ENCODE measurements around the gene NEMF.
A peak's percentile ranks its signal among the peaks of the same experiment; 100 is the strongest.
"Not testable (repeated sequence)": the region's sequence is repeated elsewhere in the genome, so short reads cannot be mapped to it uniquely, and the experiment has no call there.

The NEMF gene

GRCh38 chr14:49873548-49873947 is 21.0 kb upstream of the NEMF start:
- H3K36me3 ChIP-seq (ENCODE audit: control insufficient read depth in 1 of 2, insufficient read depth in 2 of 2, low read length in 2 of 2); H3K4me3 ChIP-seq (ENCODE audit: low read depth in 1 of 2, low read length in 2 of 2); H3K4me1 ChIP-seq (ENCODE audit: control insufficient read depth in 1 of 2, insufficient read depth in 2 of 2, low read length in 2 of 2); H3K9me3 ChIP-seq (ENCODE audit: control insufficient read depth in 1 of 2, low read length in 2 of 2); H3K27me3 ChIP-seq (ENCODE audit: low read depth, low read length); H3K27ac ChIP-seq (ENCODE audit: low read length): not testable (repeated sequence)

DNA sequence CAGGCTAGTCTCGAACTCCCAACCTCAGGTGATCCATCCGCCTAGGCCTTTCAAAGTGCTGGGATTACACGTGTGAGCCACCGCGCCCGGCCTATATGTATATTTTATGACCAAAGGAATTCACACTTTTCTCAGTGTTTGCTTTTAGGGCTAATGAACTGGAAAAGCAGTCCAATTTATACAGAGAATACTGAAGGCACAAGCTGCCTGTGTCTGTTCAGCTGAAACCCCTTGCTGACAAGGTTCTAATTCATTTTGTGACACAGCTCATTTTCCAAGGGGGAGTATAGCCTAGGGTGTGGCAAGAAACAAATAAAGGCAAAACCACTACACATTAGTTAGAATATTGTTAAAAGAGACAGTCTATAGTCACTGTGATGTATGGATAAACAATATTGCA is 18.3 kb upstream of the NEMF start:
- no peak overlapping the region for H3K27ac ChIP-seq (ENCODE audit: low read length)
- H3K9me3 ChIP-seq (ENCODE audit: control insufficient read depth in 1 of 2, low read length in 2 of 2) = no peaks in the 10 kb centered on the region
- H3K4me3 ChIP-seq (ENCODE audit: low read depth in 1 of 2, low read length in 2 of 2) = no peak overlapping the region
- no peaks in the 10 kb centered on the region for H3K36me3 ChIP-seq (ENCODE audit: control insufficient read depth in 1 of 2, insufficient read depth in 2 of 2, low read length in 2 of 2)
- no peaks in the 10 kb centered on the region for H3K27me3 ChIP-seq (ENCODE audit: low read depth, low read length)
- H3K4me1 ChIP-seq (ENCODE audit: control insufficient read depth in 1 of 2, insufficient read depth in 2 of 2, low read length in 2 of 2) = peaks cover 0 to 4% of the 10 kb centered on the region in 2 donors

DNA sequence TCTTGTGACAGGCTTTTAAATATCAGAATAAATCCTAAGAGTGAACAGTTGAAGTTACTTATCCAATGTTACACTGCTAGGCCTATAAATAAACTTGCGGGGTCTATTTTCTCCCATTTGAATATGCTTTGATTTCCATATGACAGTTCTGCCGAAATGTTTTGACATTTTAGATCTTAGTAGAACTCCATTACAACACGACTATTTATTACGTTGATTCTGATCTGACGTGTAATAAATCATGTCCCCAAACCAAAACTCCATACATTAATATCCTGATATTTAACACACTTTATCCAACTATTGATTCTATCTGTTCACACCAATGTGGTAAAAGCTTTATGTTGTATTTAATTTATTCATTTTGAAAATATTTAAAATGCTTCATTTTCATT is 16.1 kb upstream of the NEMF start:
- Histone ChIP-seq H3K36me3 (ENCODE audit: control insufficient read depth in 1 of 2, insufficient read depth in 2 of 2, low read length in 2 of 2) (no peaks in the 10 kb centered on the region), H3K4me1 (ENCODE audit: control insufficient read depth in 1 of 2, insufficient read depth in 2 of 2, low read length in 2 of 2) (peaks cover 0 to 10% of the 10 kb centered on the region in 2 donors), H3K27ac (ENCODE audit: low read length) (peak overlapping the region; percentile 97), H3K4me3 (ENCODE audit: low read depth in 1 of 2, low read length in 2 of 2) (peak overlapping the region; percentile 59 to 82), H3K27me3 (ENCODE audit: low read depth, low read length) (no peaks in the 10 kb centered on the region), H3K9me3 (ENCODE audit: control insufficient read depth in 1 of 2, low read length in 2 of 2) (no peaks in the 10 kb centered on the region)

DNA sequence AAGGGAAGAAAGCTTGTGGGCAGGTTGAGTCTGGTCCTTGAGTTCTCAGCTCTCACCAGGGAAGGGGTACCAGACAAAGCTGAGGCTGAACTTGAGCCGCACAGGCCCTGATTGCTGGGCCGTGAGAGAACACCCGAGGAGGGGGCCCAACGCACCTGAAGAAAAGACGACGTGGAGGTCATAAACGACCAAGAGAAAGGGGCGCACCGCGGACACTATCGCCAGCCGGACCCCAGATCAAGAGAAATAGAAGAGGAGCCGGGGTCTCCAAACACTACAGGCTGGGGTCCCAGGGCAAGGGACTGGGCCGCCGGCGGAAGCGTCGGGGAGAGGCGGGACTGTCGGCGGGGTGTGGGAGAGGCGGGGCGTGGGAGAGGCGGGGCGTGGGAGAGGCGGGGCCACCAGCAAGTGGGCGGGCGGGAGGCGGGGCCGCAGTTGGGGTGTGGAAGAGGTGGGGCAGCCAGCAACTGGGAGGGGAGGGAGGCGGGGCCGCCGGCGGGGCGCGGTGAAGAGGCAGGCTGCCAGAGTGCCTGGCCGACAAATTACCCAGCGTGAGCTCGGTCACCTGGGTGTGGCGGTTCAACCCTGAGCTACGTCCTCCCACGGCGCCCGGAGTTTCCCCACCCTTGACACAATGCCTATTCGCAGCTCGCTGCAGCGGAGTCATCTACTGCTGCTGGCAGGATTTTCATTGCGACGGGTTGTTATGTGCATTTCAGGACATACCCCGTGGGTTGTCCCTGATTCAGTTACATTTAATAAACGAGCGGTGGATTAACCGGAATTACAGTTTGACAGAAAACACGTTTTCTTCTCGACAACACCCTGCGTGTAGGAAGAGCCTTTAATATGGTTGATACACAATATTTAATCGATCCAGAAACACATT is 15.5 kb upstream of the NEMF start:
- H3K9me3 ChIP-seq (ENCODE audit: control insufficient read depth in 1 of 2, low read length in 2 of 2) = no peaks in the 10 kb centered on the region
- peaks cover 0 to 3% of the 10 kb centered on the region in 2 donors for H3K36me3 ChIP-seq (ENCODE audit: control insufficient read depth in 1 of 2, insufficient read depth in 2 of 2, low read length in 2 of 2)
- H3K4me1 ChIP-seq (ENCODE audit: control insufficient read depth in 1 of 2, insufficient read depth in 2 of 2, low read length in 2 of 2) = peaks cover 0 to 10% of the 10 kb centered on the region in 2 donors
- H3K27me3 ChIP-seq (ENCODE audit: low read depth, low read length) = no peaks in the 10 kb centered on the region
- H3K27ac ChIP-seq (ENCODE audit: low read length) = peak overlapping the region; percentile 99
- peak overlapping the region; percentile 59 to 82 for H3K4me3 ChIP-seq (ENCODE audit: low read depth in 1 of 2, low read length in 2 of 2)

DNA sequence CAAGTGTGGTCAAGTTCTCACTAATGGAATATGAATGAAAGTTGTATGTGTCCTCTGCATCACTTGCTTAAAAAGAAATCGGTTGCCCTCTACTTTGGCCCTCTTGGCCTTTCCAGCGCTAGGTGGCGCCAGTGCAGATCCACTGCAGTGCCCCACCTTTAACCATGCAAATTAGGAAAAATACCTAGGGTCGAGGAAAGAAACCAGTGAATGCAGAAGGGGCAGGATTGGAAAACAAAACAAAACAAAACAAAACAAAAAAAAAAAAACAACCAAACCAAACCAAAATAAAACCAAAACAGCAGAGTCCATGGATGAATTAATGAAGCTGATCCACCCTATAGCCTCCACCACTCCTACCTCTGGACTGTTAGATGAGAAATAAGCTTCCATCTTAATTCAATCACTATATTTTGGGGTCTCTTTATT is 12.9 kb upstream of the NEMF start:
- Histone ChIP-seq H3K4me1 (ENCODE audit: control insufficient read depth in 1 of 2, insufficient read depth in 2 of 2, low read length in 2 of 2) (peaks cover 4 to 10% of the 10 kb centered on the region in 2 donors), H3K36me3 (ENCODE audit: control insufficient read depth in 1 of 2, insufficient read depth in 2 of 2, low read length in 2 of 2) (peaks cover 0 to 13% of the 10 kb centered on the region in 2 donors), H3K27ac (ENCODE audit: low read length) (no peak overlapping the region), H3K9me3 (ENCODE audit: control insufficient read depth in 1 of 2, low read length in 2 of 2) (no peaks in the 10 kb centered on the region), H3K4me3 (ENCODE audit: low read depth in 1 of 2, low read length in 2 of 2) (no peak overlapping the region), H3K27me3 (ENCODE audit: low read depth, low read length) (no peaks in the 10 kb centered on the region)

- no peaks in the 10 kb centered on the region for H3K27me3 ChIP-seq (ENCODE audit: low read depth, low read length)
- peaks cover 4 to 8% of the 10 kb centered on the region in 2 donors for H3K4me1 ChIP-seq (ENCODE audit: control insufficient read depth in 1 of 2, insufficient read depth in 2 of 2, low read length in 2 of 2)
- peaks cover 0 to 13% of the 10 kb centered on the region in 2 donors for H3K36me3 ChIP-seq (ENCODE audit: control insufficient read depth in 1 of 2, insufficient read depth in 2 of 2, low read length in 2 of 2)
- H3K4me3 ChIP-seq (ENCODE audit: low read depth in 1 of 2, low read length in 2 of 2) = peak overlapping the region; percentile 77 to 86
- peak overlapping the region; percentile 98 for H3K27ac ChIP-seq (ENCODE audit: low read length)
- no peaks in the 10 kb centered on the region for H3K9me3 ChIP-seq (ENCODE audit: control insufficient read depth in 1 of 2, low read length in 2 of 2)
Observed at GRCh38 chr14:49863487-49864281, 11.1 kb upstream of the NEMF start.

DNA sequence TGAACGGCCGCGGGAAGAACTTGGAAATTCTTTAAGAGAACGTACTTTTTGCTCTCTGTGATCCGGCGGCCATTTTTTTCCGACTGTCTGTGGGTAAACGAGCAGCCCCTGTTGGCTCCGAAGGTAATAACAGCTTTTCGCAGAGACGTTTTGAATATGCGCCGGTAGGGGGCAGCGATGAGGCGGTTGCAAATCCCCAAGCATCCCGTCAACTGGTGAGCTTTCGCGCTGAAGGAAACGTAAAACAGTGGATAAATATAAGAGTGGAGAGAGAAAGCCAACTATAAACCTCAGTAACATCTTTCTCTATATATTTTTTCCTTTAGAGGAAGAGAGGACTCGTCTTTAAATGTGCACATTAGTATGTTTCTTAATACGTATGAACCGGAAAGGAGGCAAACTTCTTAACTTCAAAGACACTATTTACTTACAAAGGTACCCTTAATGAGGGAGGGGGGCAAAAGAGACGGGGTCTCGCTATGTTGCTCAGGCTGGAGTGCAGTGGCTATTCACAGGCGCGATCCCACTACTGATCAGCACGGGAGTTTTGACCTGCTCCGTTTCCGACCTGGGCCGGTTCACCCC is 9.6 kb upstream of the NEMF start:
- Histone ChIP-seq H3K27me3 (ENCODE audit: low read depth, low read length) (no peaks in the 10 kb centered on the region), H3K9me3 (ENCODE audit: control insufficient read depth in 1 of 2, low read length in 2 of 2) (no peaks in the 10 kb centered on the region), H3K27ac (ENCODE audit: low read length) (peak overlapping the region; percentile 100), H3K4me3 (ENCODE audit: low read depth in 1 of 2, low read length in 2 of 2) (peak overlapping the region; percentile 77 to 91), H3K36me3 (ENCODE audit: control insufficient read depth in 1 of 2, insufficient read depth in 2 of 2, low read length in 2 of 2) (peaks cover 0 to 13% of the 10 kb centered on the region in 2 donors), H3K4me1 (ENCODE audit: control insufficient read depth in 1 of 2, insufficient read depth in 2 of 2, low read length in 2 of 2) (peaks cover 4 to 5% of the 10 kb centered on the region in 2 donors)

DNA sequence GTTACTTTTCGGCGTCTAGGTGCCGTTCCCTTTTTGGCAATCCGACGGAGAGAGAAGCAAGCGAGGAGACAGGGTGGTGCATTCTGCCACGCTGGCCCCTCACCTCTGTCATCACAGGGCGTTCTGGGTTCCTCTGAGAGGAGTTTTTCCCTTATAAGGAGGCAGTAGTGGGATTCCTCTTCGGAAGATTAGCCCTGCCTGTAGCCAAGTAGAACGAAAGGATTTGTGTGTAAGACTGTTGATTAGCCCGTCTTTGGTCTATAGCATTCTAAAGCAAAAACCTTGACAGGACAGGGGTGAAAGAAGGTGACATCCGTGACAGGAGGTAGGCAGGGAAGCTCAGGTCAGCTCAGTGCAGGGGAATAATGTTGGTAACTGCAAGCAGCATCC is 9.1 kb upstream of the NEMF start:
- Histone ChIP-seq H3K36me3 (ENCODE audit: control insufficient read depth in 1 of 2, insufficient read depth in 2 of 2, low read length in 2 of 2) (peaks cover 0 to 13% of the 10 kb centered on the region in 2 donors), H3K4me1 (ENCODE audit: control insufficient read depth in 1 of 2, insufficient read depth in 2 of 2, low read length in 2 of 2) (peaks cover 4 to 5% of the 10 kb centered on the region in 2 donors), H3K27me3 (ENCODE audit: low read depth, low read length) (no peaks in the 10 kb centered on the region), H3K9me3 (ENCODE audit: control insufficient read depth in 1 of 2, low read length in 2 of 2) (no peaks in the 10 kb centered on the region), H3K27ac (ENCODE audit: low read length) (peak overlapping the region; percentile 100), H3K4me3 (ENCODE audit: low read depth in 1 of 2, low read length in 2 of 2) (peak overlapping the region; percentile 77 to 91)

GRCh38 chr14:49860988-49861698 is 8.6 kb upstream of the NEMF start:
- H3K9me3 ChIP-seq (ENCODE audit: control insufficient read depth in 1 of 2, low read length in 2 of 2) = no peaks in the 10 kb centered on the region
- H3K36me3 ChIP-seq (ENCODE audit: control insufficient read depth in 1 of 2, insufficient read depth in 2 of 2, low read length in 2 of 2) = peaks cover 0 to 13% of the 10 kb centered on the region in 2 donors
- peaks cover 4 to 5% of the 10 kb centered on the region in 2 donors for H3K4me1 ChIP-seq (ENCODE audit: control insufficient read depth in 1 of 2, insufficient read depth in 2 of 2, low read length in 2 of 2)
- H3K27ac ChIP-seq (ENCODE audit: low read length) = peak overlapping the region; percentile 100
- H3K27me3 ChIP-seq (ENCODE audit: low read depth, low read length) = no peaks in the 10 kb centered on the region
- H3K4me3 ChIP-seq (ENCODE audit: low read depth in 1 of 2, low read length in 2 of 2) = peak overlapping the region; percentile 77 to 91

DNA sequence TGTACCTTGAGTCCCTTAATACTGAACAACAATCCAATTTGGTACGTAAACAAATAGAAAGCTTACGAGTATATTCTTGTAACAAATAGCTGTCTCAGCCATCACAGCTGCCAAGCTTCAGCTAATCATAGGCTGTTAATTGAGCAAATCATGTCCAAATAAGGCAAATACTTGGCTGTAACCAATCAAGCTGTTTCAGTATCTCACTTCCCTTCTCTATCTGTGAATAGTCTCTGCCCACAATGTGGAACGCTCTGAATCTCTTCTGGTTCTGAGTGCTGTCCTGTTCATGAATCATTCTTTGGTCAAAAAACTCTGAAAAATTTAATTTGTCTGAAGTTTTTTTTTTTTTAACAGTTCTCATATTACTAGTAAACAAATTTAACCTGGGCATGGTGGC is 5.8 kb upstream of the NEMF start:
- H3K36me3 ChIP-seq (ENCODE audit: control insufficient read depth in 1 of 2, insufficient read depth in 2 of 2, low read length in 2 of 2) = peaks cover 0 to 13% of the 10 kb centered on the region in 2 donors
- H3K27ac ChIP-seq (ENCODE audit: low read length) = no peak overlapping the region
- no peaks in the 10 kb centered on the region for H3K27me3 ChIP-seq (ENCODE audit: low read depth, low read length)
- no peak overlapping the region for H3K4me3 ChIP-seq (ENCODE audit: low read depth in 1 of 2, low read length in 2 of 2)
- H3K9me3 ChIP-seq (ENCODE audit: control insufficient read depth in 1 of 2, low read length in 2 of 2) = no peaks in the 10 kb centered on the region
- peaks cover 0 to 4% of the 10 kb centered on the region in 2 donors for H3K4me1 ChIP-seq (ENCODE audit: control insufficient read depth in 1 of 2, insufficient read depth in 2 of 2, low read length in 2 of 2)
